ENCODE measurements around the gene CCDC106. TPM values are rescaled to one million over a fixed set of nuclear protein-coding genes. Genes with fewer than 3 reads are reported as not detected.

Gene CCDC106
- total RNA-seq, result 10 to 100 TPM in 2 of 4 donors, 1 to 10 TPM in 2; 3.7 to 15.1 (median 8.4) TPM

- peak; percentile 72 for DNase-seq
- TF ChIP-seq POLR2A (IDR thresholded peaks at IDR 0.05), result no peak
- TF ChIP-seq POLR2AphosphoS5 (IDR thresholded peaks at IDR 0.05), result peak in 2 of 3 donors; percentile 4 to 29
- Histone ChIP-seq H3K4me1 (peaks cover 20 to 40% (median 33%) of the 10 kb centered on the region in 4 donors), H3K27me3 (no peaks in the 10 kb centered on the region), H3K4me3 (peak within 1 kb of the TSS; percentile 58 to 87 (median 74)), H3K9me3 (no peaks in the 10 kb centered on the region), H3K36me3 (no peaks in the 10 kb centered on the region), H3K27ac (peak within 1 kb of the TSS; percentile 82 to 91 (median 86))
- in situ Hi-C loops (cut with MboI; ENCODE audit: low pct_ligation_motif_present in 1 of 4, low pct_unique_long_range_greater_than_20kb in 1 of 4, low sequenced_read_pairs in 3 of 4), result no loop called here
- intact Hi-C loops (cut with DNase I; ENCODE audit: low total_unique reads), result no loop called here
- 2% methylated on average over 66 of the region's 87 CpGs; no CpG with 5 or more reads in 1 of the 2 donors for WGBS, 2 donors (ENCODE audit: low coverage in 1 of 2)
These were observed at the start of gene CCDC106 for GRCh38 chr19:55647732-55648584. Gene CCDC106 (plus strand): TSS chr19:55648212. CDS start chr19:55649047, 835 bp downstream.

- H3K27ac ChIP-seq, result peak overlapping the region; percentile 96 to 100 (median 98)
- peaks cover 0 to 7% (median 0%) of the 10 kb centered on the region in 4 donors for H3K36me3 ChIP-seq
- H3K4me1 ChIP-seq, result peaks cover 6 to 14% (median 9%) of the 10 kb centered on the region in 4 donors
- peak overlapping the region; percentile 80 to 96 (median 84) for H3K4me3 ChIP-seq
- DNase-seq, result peak; percentile 96
- no peak for TF ChIP-seq EP300 (IDR thresholded peaks at IDR 0.05; ENCODE audit: low read depth)
- peak in 1 of 3 donors; percentile 59 for TF ChIP-seq POLR2AphosphoS5 (IDR thresholded peaks at IDR 0.05)
- TF ChIP-seq POLR2A (IDR thresholded peaks at IDR 0.05), result peak; percentile 61
- no peak for TF ChIP-seq CTCF (IDR thresholded peaks at IDR 0.05)
- WGBS, 2 donors (ENCODE audit: low coverage in 1 of 2), result 15 to 32% methylated on average over 5 to 12 of the region's 26 CpGs
- in situ Hi-C loops (cut with MboI; ENCODE audit: low pct_ligation_motif_present in 1 of 4, low pct_unique_long_range_greater_than_20kb in 1 of 4, low sequenced_read_pairs in 3 of 4), result no loop called here
- no peaks in the 10 kb centered on the region for H3K27me3 ChIP-seq
- intact Hi-C loops (cut with DNase I; ENCODE audit: low total_unique reads), result no loop called here
- no peaks in the 10 kb centered on the region for H3K9me3 ChIP-seq
These were observed 49.1 kb upstream of the CCDC106 start for GRCh38 chr19:55598719-55599467.

GRCh38 chr19:55599468-55599841, 48.6 kb upstream of the CCDC106 start, which contains the start of gene FIZ1:
Gene FIZ1 (minus strand): TSS chr19:55599517. CDS start chr19:55597865, 1,652 bp downstream.
- H3K4me1 ChIP-seq, result peaks cover 10 to 20% (median 14%) of the 10 kb centered on the region in 4 donors
- WGBS, 2 donors (ENCODE audit: low coverage in 1 of 2), result 0% methylated on average over 23 of the region's 23 CpGs; no CpG with 5 or more reads in 1 of the 2 donors
- in situ Hi-C loops (cut with MboI; ENCODE audit: low pct_ligation_motif_present in 1 of 4, low pct_unique_long_range_greater_than_20kb in 1 of 4, low sequenced_read_pairs in 3 of 4), result no loop called here

More at GRCh38 chr19:55599468-55599841, 48.6 kb upstream of the CCDC106 start, which contains the start of gene FIZ1:
- Histone ChIP-seq H3K9me3 (no peaks in the 10 kb centered on the region), H3K27ac (peak within 1 kb of the TSS; percentile 96 to 100 (median 98)), H3K27me3 (no peaks in the 10 kb centered on the region), H3K36me3 (peaks cover 0 to 7% (median 0%) of the 10 kb centered on the region in 4 donors), H3K4me3 (peak within 1 kb of the TSS; percentile 80 to 96 (median 86))
- DNase-seq, result peak; percentile 98
- intact Hi-C loops (cut with DNase I; ENCODE audit: low total_unique reads), result no loop called here
- peak; percentile 20 for TF ChIP-seq POLR2A (IDR thresholded peaks at IDR 0.05)
- TF ChIP-seq POLR2AphosphoS5 (IDR thresholded peaks at IDR 0.05), result peak in 1 of 3 donors; percentile 17
- TF ChIP-seq CTCF (IDR thresholded peaks at IDR 0.05), result no peak

Measured in transverse colon (tissue), 4 donors.